K562 (cell line): ENCODE results near the gene EPHB2. TPM values are rescaled to one million over a fixed set of nuclear protein-coding genes. Genes with fewer than 3 reads are reported as not detected.

Source experiments
- ATAC-seq: fragments of 200-7000 bp; cut with Tn5 transposase; 3 replicates; pipeline ENCODE4 v1.9.1; 2020; ENCODE audit warnings: moderate library complexity
- BruUV-seq: library from RNA; stranded (reverse); fragments of 400-500 nt; replicated peaks from 2 replicates; lab custom pipeline; 2021; lab: Mats Ljungman, UMichigan
- CTCF ChIA-PET: fragments of 300-600 bp; formaldehyde crosslinking; extraction: SDS; loops from one replicate; lab custom pipeline; 2021; ENCODE audit warnings: low intra/inter-chr PET ratio; lab: Yijun Ruan, JAX
- POLR2A ChIA-PET: fragments of 300-600, 350-650 bp; sonication (Branson Sonifier 250); formaldehyde crosslinking; extraction: SDS; loops from one replicate; lab custom pipeline; 2021; ENCODE audit warnings: antibody characterized with exemption, inconsistent platforms; lab: Yijun Ruan, JAX
- DNase-seq, 4 experiments: peaks; one replicate each; pipeline versions ENCODE4 v3.0.0 to v3.0.0-alpha.2; 2011 to 2018; ENCODE audit warnings: low spot score in 3 of 4, mixed read lengths in 3 of 4; ENCODE audit errors: extremely low read depth in 1 of 4
- FAIRE-seq: peaks from 2 replicates; lab custom pipeline; 2011; peaks lifted over from hg19 to GRCh38; lab: Jason Lieb, UNC
- H2AFZ ChIP-seq: 2 replicates; pipeline ENCODE4 v1.6.0; 2011; ENCODE audit warnings: low read depth, low read length, control low read depth, inconsistent platforms
- H3K27ac ChIP-seq: fragments of 200-600 bp; 3 replicates; pipeline ENCODE4 v1.8.0; 2011; ENCODE audit warnings: low read depth, mild to moderate bottlenecking, control low read depth, inconsistent platforms, low read length, moderate library complexity, mixed read lengths; ENCODE audit errors: extremely low read depth
- H3K27me3 ChIP-seq, 2 experiments: fragments of 300-600 bp in 1 of 2; 2 replicates in 1 of 2; 3 replicates in 1 of 2; pipeline versions ENCODE4 v1.6.0 to v1.8.0; 2011; ENCODE audit warnings: inconsistent platforms in 2 of 2, low read length in 2 of 2, mild to moderate bottlenecking in 1 of 2, mixed read lengths in 1 of 2, moderate library complexity in 1 of 2; ENCODE audit not compliant: control insufficient read depth in 2 of 2, insufficient read depth in 2 of 2
- H3K36me3 ChIP-seq: fragments of 300-600 bp; 3 replicates; pipeline ENCODE4 v1.8.0; 2011; ENCODE audit warnings: mild to moderate bottlenecking, low read length, inconsistent platforms; ENCODE audit not compliant: control insufficient read depth, insufficient read depth
- H3K4me1 ChIP-seq, 2 experiments: fragments of 200-600 bp in 1 of 2; replicated peaks in 1 of 2; 2 replicates in 1 of 2; 3 replicates in 1 of 2; pipeline versions ENCODE4 v1.5.1 to v1.8.0; 2011; ENCODE audit warnings: inconsistent platforms in 2 of 2, low read length in 2 of 2, mild to moderate bottlenecking in 1 of 2, mixed read lengths in 1 of 2, moderate library complexity in 1 of 2; ENCODE audit not compliant: control insufficient read depth in 2 of 2, insufficient read depth in 2 of 2
- H3K4me2 ChIP-seq: 2 replicates; pipeline ENCODE4 v1.6.1; 2011; ENCODE audit warnings: low read length, control low read depth, inconsistent platforms, mixed read lengths; ENCODE audit not compliant: insufficient read depth
- H3K4me3 ChIP-seq: fragments of 200-600 bp; sonication (generic), shearing (Covaris generic); 2 replicates; pipeline ENCODE4 v1.5.1; 2016; ENCODE audit warnings: control low read depth, inconsistent platforms
- H3K79me2 ChIP-seq: fragments of 200-600 bp; 3 replicates; pipeline ENCODE4 v1.8.0; 2011; ENCODE audit warnings: low read length, inconsistent platforms; ENCODE audit not compliant: control insufficient read depth, insufficient read depth
- H3K9ac ChIP-seq, 2 experiments: 2 replicates each; pipeline versions ENCODE4 v1.6.0 to v1.6.1; 2011; ENCODE audit warnings: low read depth in 2 of 2, low read length in 2 of 2, control low read depth in 1 of 2, inconsistent platforms in 1 of 2, mild to moderate bottlenecking in 1 of 2, mixed read lengths in 1 of 2; ENCODE audit not compliant: insufficient read depth in 1 of 2
- H3K9me1 ChIP-seq: one replicate; pipeline ENCODE4 v1.6.0; 2011; ENCODE audit warnings: inconsistent platforms, mild to moderate bottlenecking, low read length, moderate library complexity; ENCODE audit not compliant: control insufficient read depth, insufficient read depth
- H3K9me3 ChIP-seq: replicated peaks from 2 replicates; pipeline ENCODE4 v1.5.1; 2011; ENCODE audit warnings: low read depth, low read length, inconsistent platforms; ENCODE audit not compliant: control insufficient read depth, insufficient read depth
- H4K20me1 ChIP-seq: replicated peaks from 2 replicates; pipeline ENCODE4 v1.6.1; 2011; ENCODE audit warnings: low read length, inconsistent platforms, mixed read lengths; ENCODE audit not compliant: control insufficient read depth, insufficient read depth
- CREB1 ChIP-seq, 2 experiments: sonication (generic) in 1 of 2; formaldehyde crosslinking in 1 of 2; IDR thresholded peaks; 2 replicates each; pipeline versions ENCODE4 v1.6.1 to v1.8.0; 2012 to 2022; ENCODE audit warnings: inconsistent platforms in 1 of 2, mild to moderate bottlenecking in 1 of 2, missing genetic modification reagents in 1 of 2, moderate library complexity in 1 of 2
- EGR1 ChIP-seq: fragments of 450-650 bp; conservative IDR thresholded peaks from 2 replicates; pipeline ENCODE4 v1.6.1; 2017; ENCODE audit warnings: mild to moderate bottlenecking
- KLF16 ChIP-seq: IDR thresholded peaks from 2 replicates; pipeline ENCODE4 v1.6.1; 2016; ENCODE audit warnings: antibody characterized with exemption
- MAZ ChIP-seq, 2 experiments: fragments of 450-650 bp in 1 of 2; sonication (generic) in 1 of 2; formaldehyde crosslinking; IDR thresholded peaks in 1 of 2; conservative IDR thresholded peaks in 1 of 2; 2 replicates each; pipeline versions ENCODE4 v1.4.0 to v1.5.0; 2020; ENCODE audit warnings: mild to moderate bottlenecking in 1 of 2, missing genetic modification reagents in 1 of 2
- NKRF ChIP-seq: fragments of 450-650 bp; IDR thresholded peaks from 2 replicates; pipeline ENCODE4 v1.6.1; 2016; ENCODE audit warnings: borderline replicate concordance
- OTX1 ChIP-seq: fragments of 450-650 bp; formaldehyde crosslinking; IDR thresholded peaks from 2 replicates; pipeline ENCODE4 v1.4.0; 2022; ENCODE audit warnings: mild to moderate bottlenecking
- PCBP2 ChIP-seq: fragments of 200-400 bp; formaldehyde crosslinking; IDR thresholded peaks from 2 replicates; pipeline ENCODE4 v1.6.1; 2018; ENCODE audit warnings: low read length, low read depth, mild to moderate bottlenecking, moderate library complexity; ENCODE audit not compliant: poor library complexity, severe bottlenecking
- PHF8 ChIP-seq: fragments of 200-600 bp; sonication (generic); IDR thresholded peaks from 2 replicates; pipeline ENCODE4 v1.6.1; 2012; ENCODE audit warnings: mixed run types, mild to moderate bottlenecking, inconsistent platforms, low read length, moderate library complexity, borderline replicate concordance
- YY1 ChIP-seq, 3 experiments: IDR thresholded peaks; 2 replicates each; pipeline ENCODE4 v1.6.1; 2011; ENCODE audit warnings: low read length in 2 of 3, mild to moderate bottlenecking in 2 of 3, moderate library complexity in 2 of 3, borderline replicate concordance in 1 of 3, control low read depth in 1 of 3, low read depth in 1 of 3; ENCODE audit not compliant: insufficient read depth in 3 of 3, insufficient replicate concordance in 2 of 3, control insufficient read depth in 1 of 3, insufficient read length in 1 of 3; ENCODE audit errors: extremely low read depth in 1 of 3
- WGBS: fragments of 100-300 bp; shearing (Covaris generic); methylation state at CpG from one replicate; pipeline ENCODE4 v1.1.6; 2016; ENCODE audit warnings: low coverage, mixed read lengths; ENCODE audit not compliant: insufficient coverage; ENCODE audit errors: missing lambda C conversion rate; 5-methylcytosine and 5-hydroxymethylcytosine counted together
- in situ Hi-C: fragments of 300-500 bp; cut with MboI; formaldehyde crosslinking; loops from 4 replicates; pipeline ENCODE4 v1.15.0; 2018; ENCODE audit warnings: inconsistent platforms, mixed read lengths
- intact Hi-C: fragments of 100-400 bp; cut with micrococcal nuclease; formaldehyde crosslinking; loops from 2 replicates; pipeline ENCODE4 v1.14.2; 2022
- polyA plus RNA-seq, 8 experiments: library from polyadenylated mRNA; depleted of rRNA in 4 of 8; stranded (reverse) in 5 of 8; unstranded in 3 of 8; fragments of >200 nt; fragmentation: Nextera tagmentation in 2 of 8; fragmentation: Illumina TruSeq in 1 of 8; extraction: Ambion mirVana in 2 of 8; extraction: Trizol in 1 of 8; gene quantifications; 2 replicates each; pipeline versions ENCODE4 v1.2.1 to v1.2.3, GENCODE V29; 2011 to 2014; ENCODE audit warnings: inconsistent platforms in 1 of 8, missing spikeins in 1 of 8
- total RNA-seq, 7 experiments: library from RNA; depleted of rRNA in 6 of 7; stranded (reverse); fragments of >200 nt in 6 of 7; fragmentation: Illumina TruSeq in 2 of 7; extraction: Trizol in 2 of 7; gene quantifications; 2 replicates each; pipeline versions ENCODE4 v1.2.1 to v1.2.3, GENCODE V29; 2011 to 2021; ENCODE audit warnings: low replicate concordance in 1 of 7

EPHB2 gene
- total and polyA plus RNA-seq, 9 of the 15 experiments (the other 6 are each of a cell fraction or from before 2014, with no cell fraction given): not detected

GRCh38 chr1:22930240-22930912 lies 219.7 kb downstream of the EPHB2 start:
- 3% methylated on average over 11 of the region's 11 CpGs for WGBS
- H2AFZ ChIP-seq: no peak overlapping the region
- CTCF ChIA-PET: interaction anchor here (0.6 to 2.5 kb wide), 7 partner anchors 32 to 513 kb away, joined by 3 to 22 read pairs (median 4); no protein-coding TSS in a partner anchor
- H3K4me3 ChIP-seq: no peak overlapping the region
- DNase-seq: peak; percentile 75 to 91 (median 90)
- POLR2A ChIA-PET: interaction anchor here (0.6 to 1.1 kb wide), 4 partner anchors 9 to 255 kb away, joined by 3 to 4 read pairs (median 3); no protein-coding TSS in a partner anchor
- peak; percentile 82 for FAIRE-seq
- no peak overlapping the region for H3K27ac ChIP-seq
- no peaks in the 10 kb centered on the region; a peak in 1 of 5 replicates for H3K4me1 ChIP-seq
- ATAC-seq: peak; percentile 98
- H3K9ac ChIP-seq: no peak overlapping the region
- no peaks in the 10 kb centered on the region for H3K79me2 ChIP-seq
- intact Hi-C loops (loop anchor here (1.0 to 10.0 kb wide), 5 partner anchors 34 to 506 kb away; no protein-coding TSS in a partner anchor), in situ Hi-C loops (no loop called here)
- H4K20me1 ChIP-seq: 0 out of 2 replicates have a peak, but pooled peaks cover 3% of the 10 kb centered on the region
- no peaks in the 10 kb centered on the region for H3K36me3 ChIP-seq
- peaks cover 23 to 55% of the 10 kb centered on the region in 2 experiments for H3K27me3 ChIP-seq
- H3K9me1 ChIP-seq: no peaks in the 10 kb centered on the region
- no peak overlapping the region for H3K4me2 ChIP-seq
- BruUV-seq: no TSS peak
- H3K9me3 ChIP-seq: no peaks in the 10 kb centered on the region
- TF ChIP-seq NKRF: no peak
- TF ChIP-seq OTX1 (CRISPR knock-in tag): no peak
- TF ChIP-seq CREB1 (IDR thresholded peaks at IDR 0.05): no peak
- no peak for TF ChIP-seq CREB1 (CRISPR knock-in tag; IDR thresholded peaks at IDR 0.05)
- TF ChIP-seq YY1 (IDR thresholded peaks at IDR 0.05; ENCODE audit: borderline replicate concordance in 1 of 3, control insufficient read depth in 1 of 3, extremely low read depth in 1 of 3, insufficient read depth in 3 of 3, insufficient read length in 1 of 3, insufficient replicate concordance in 2 of 3, low read depth in 1 of 3, low read length in 2 of 3): peak in 1 of 3 experiments; percentile 46
- no peak for TF ChIP-seq PCBP2
- no peak for TF ChIP-seq EGR1
- TF ChIP-seq PHF8: no peak
- TF ChIP-seq MAZ (CRISPR knock-in tag; conservative IDR thresholded peaks at IDR 0.05 in 1 of 2, IDR thresholded peaks at IDR 0.05 in 1 of 2): 0 out of 4 replicates have a peak, but pooled peaks have one; percentile 25 to 32
- TF ChIP-seq KLF16: peak; percentile 49; the same call in 1 of the 2 replicates
